ENCODE data around the gene ABCB9.
"Not testable (repeated sequence)": the region's sequence is repeated elsewhere in the genome, so short reads cannot be mapped to it uniquely, and the experiment has no call there.

The ABCB9 gene

GRCh38 chr12:122963941-122964265 lies 2.4 kb downstream of the ABCB9 start:
- peak; percentile 25 to 76 (median 59) for DNase-seq

DNA sequence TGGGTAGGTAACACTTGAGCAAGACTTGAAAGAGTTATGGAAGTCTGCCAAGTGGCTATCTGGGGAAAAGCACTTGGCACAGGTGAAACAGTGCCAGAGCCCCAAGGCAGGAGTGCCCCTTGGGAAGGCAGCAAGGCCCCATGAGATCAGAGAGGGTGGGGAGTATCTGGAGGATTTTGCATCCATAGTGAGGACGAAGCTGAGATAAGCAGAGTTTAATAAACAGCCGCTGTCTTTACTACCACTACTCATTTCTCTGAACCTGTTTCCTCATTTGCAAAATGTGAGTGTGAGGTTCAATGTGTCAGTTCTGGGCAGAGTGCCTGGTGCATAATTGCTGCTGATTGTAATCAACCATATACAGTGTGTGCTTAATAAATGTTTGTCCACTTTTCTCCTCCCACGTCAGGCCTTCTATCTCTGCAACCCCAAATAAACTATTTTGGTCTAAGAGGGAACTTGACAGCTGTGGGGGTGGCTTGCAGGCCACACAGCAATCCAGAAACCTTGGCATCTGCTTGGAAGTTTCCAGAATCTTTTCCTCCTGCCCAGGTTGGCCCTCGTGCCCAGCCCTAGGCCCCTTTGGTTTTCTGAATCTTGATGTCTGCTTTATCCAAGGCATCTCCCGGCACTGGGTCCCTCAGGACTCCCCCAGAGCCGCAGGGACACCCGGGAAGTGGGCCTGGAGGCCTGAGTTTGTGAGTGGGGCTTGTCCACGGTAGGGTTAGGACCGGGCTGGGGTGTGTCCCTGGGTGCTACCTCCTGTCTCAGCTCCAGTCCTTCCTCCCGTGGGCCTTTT lies 4.5 kb downstream of the ABCB9 start:
- peak; percentile 22 to 57 (median 49) for DNase-seq

GRCh38 chr12:122960193-122960569 lies 6.1 kb downstream of the ABCB9 start:
- no peak for DNase-seq

DNA sequence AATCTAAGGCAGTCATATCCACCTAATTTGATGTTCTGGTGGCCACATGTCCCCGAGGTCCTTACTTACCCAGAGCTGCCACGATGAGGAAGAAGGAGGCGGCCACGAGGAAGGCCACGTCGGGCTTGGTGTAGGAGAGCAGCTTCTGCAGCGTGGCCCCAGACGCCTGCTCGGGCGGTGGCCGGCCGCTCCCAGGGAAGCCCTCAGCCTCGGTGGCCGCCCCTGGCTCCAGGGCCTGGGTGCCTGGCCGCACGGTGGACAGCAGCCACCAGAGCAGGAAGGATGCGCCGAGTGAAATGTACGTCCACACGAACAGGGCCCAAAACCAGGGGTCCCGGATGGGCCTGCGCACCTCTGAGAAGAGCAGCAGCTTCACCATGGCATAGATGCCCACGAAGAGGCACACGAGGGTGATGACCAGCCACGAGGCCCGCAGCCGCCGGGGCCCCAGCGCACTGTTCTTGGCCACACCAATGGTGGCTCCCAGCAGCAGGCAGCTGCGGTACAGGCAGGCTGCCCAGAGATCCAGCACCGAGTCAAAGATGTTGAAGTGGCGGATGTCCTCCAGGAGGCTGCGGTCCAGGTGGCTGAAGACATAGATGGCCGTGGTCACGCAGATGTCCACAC lies 6.6 kb downstream of the ABCB9 start:
- no peak for DNase-seq

GRCh38 chr12:122958198-122958888 lies 7.9 kb downstream of the ABCB9 start:
- no peak for DNase-seq

- no peak for DNase-seq
These were observed 10.2 kb downstream of the ABCB9 start for GRCh38 chr12:122956035-122956434.

- DNase-seq = no peak
These were observed 11.1 kb downstream of the ABCB9 start for GRCh38 chr12:122955156-122955555.

GRCh38 chr12:122951979-122952892 lies 14.0 kb downstream of the ABCB9 start:
- DNase-seq = peak; percentile 85 to 89 (median 86)

- peak; percentile 72 to 86 (median 78) for DNase-seq
These were observed 14.9 kb downstream of the ABCB9 start for GRCh38 chr12:122951406-122951805.

DNA sequence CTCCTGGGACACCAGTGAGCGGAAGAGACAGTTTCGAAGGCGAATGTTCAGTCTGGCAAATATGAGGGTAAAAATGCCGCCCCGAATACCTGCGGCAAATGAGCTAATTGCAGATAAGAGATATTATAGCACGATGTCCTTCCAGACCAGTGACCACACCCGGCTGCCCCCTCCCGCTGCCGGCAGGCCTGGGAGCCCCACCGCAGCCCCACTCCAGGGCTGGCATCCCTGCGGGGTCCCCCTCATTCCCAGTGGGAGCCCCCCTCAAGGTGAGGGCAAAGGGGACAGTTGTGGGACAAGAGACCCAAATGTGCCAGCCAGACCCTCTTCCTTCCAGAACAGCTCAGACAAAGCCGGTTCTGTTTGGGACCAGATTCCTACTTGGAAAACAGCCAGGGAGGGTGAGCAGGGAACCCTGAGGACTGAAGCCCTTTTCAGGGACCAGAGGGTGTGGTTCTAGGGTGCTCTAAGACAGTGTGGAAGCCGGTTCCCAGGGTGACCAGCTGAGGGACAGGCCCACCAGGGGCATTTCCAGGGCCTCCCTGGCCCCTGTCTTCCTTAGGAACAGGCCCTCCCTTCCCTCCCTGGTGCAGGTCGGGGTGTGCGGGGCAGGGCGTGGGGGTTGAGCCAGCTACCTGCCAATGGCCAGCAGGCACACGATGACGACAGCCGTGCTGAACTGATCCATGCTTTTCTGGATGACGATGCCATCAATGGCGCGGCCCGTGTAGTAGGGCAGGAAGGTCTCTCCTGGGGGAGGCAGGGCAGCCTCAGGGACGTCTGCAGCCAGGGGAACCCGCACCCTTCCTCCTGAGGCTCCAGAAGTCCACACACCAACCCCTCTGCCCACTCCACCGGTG lies 16.2 kb downstream of the ABCB9 start:
- no peak for DNase-seq

DNA sequence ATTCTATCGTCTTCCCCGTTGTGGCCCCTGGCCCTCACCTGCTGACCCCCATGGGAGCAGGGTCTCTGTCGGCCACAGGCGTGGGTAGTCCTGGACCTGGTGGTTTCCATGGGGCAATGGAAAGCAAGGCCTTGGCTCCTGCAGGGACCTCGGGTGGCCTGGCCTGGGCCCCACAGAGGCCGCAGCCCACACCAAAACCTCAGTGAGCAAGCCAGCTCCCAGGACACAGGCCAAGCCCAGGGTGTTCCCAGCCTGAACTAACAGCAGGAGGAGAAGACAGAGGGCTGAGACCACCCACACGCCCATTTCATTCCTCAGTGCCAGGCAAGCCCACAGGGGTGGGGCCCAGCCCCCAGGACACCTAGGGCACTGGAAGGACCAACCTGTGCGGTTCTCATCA lies 16.9 kb downstream of the ABCB9 start:
- DNase-seq = no peak

- no peak for DNase-seq
These were observed 17.7 kb downstream of the ABCB9 start for GRCh38 chr12:122948605-122949004.

DNA sequence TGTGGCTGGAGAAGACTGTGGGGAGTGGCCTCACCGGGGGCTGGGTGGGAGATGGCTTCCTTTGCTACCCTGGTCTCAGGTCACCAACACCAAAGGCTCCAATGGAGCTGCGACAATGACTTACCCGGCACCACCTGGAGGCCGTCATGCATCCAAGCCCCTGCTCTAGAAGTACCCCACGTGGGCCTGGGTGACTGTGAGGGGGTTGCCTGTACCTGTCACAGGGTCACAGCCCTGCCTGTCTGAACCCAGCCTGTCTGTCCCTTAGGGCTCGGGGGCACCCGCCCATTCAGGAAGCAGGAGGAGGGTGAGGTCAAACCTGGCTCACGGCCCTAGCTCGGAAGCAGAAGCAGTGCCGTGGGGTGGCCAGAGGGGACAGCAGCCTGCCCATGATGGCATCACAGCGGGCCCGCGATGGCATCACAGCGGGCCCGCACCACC lies 18.9 kb downstream of the ABCB9 start:
- DNase-seq = peak; percentile 80 to 90 (median 88)

- DNase-seq = peak; percentile 96 to 99 (median 97)
These were observed 19.4 kb downstream of the ABCB9 start for GRCh38 chr12:122946690-122947341.

DNA sequence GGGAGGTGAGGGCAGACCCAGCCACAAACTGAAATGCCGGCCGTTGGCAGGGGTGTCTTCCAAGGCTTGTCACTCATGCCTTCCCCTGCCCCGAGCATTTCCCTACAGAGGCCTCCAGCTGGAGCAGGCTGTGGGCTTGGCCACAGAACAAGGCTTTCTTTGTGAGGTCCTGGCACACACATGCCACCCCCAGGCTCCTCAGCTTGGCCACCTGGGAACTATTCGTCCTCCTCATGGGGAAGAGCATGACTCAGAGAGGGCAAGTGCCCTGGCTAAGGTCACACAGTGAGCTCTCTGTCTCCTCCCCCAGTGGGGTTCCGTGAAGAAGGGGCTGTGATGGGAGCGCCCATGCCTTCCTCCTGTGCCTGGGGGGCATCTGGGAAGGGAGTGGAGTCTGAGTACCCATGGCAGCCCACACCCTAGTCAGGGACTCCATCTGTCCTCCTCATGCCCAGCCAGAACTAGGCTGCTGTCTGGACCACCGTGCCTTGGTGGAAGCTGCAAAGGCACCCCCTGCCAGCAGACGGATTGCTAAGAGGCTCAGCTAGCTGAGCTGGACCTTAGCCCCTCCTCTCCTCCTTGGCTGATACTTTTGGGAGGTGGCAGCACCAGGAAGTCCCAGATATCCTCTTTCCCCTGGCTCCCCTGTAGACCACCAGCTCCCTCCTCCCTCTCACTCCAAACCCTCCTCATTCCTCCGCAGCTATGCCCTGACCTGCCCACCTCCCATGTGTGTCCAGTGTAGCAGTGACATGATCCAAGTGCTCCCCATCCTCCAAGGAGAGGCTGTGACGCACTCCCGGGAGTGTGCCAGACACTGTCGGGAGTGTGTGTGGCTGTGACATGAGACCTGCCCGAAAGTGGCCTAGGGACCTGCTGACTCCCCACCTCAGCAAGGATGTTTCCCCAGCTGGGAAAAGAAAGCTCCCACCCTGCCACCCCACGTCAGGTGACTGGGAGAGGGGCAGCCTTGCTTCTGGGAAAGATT lies 21.4 kb downstream of the ABCB9 start:
- peak in 3 of 4 experiments; percentile 34 to 46 (median 44) for DNase-seq

GRCh38 chr12:122943196-122943595 lies 23.1 kb downstream of the ABCB9 start:
- peak; percentile 49 to 70 (median 66) for DNase-seq

- peak in 3 of 4 experiments; percentile 41 to 54 (median 54) for DNase-seq
These were observed 23.6 kb downstream of the ABCB9 start for GRCh38 chr12:122942637-122943036.

DNA sequence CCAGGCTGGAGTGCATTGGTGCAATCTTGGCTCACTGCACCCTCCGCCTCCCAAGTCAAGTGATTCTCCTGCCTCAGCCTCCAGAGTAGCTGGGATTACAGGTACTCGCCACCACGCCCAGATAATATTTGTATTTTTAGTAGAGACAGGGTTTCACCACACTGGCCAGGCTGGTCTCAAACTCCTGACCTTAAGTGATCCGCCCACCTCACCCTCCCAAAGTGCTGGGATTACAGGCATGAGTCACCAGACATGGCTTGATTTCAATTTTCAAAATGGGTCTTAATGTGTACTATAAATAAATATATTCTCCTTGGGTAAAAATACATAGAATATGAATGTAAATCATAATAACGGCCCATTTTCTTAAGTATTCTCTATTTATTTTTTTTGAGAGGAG lies 24.9 kb downstream of the ABCB9 start:
- not testable (repeated sequence) for DNase-seq

GRCh38 chr12:122939125-122939524 lies 27.1 kb downstream of the ABCB9 start:
- DNase-seq = no peak
